Measurements from ENCODE around the gene PCDHA12. TPM values are rescaled to one million over a fixed set of nuclear protein-coding genes. Genes with fewer than 3 reads are reported as not detected.
A peak's percentile ranks its signal among the peaks of the same experiment; 100 is the strongest.
"Not testable (repeated sequence)": the region's sequence is repeated elsewhere in the genome, so short reads cannot be mapped to it uniquely, and the experiment has no call there.

Gene PCDHA12
- total RNA-seq, 1 donor from 2014 or later = 8.8 TPM

DNA sequence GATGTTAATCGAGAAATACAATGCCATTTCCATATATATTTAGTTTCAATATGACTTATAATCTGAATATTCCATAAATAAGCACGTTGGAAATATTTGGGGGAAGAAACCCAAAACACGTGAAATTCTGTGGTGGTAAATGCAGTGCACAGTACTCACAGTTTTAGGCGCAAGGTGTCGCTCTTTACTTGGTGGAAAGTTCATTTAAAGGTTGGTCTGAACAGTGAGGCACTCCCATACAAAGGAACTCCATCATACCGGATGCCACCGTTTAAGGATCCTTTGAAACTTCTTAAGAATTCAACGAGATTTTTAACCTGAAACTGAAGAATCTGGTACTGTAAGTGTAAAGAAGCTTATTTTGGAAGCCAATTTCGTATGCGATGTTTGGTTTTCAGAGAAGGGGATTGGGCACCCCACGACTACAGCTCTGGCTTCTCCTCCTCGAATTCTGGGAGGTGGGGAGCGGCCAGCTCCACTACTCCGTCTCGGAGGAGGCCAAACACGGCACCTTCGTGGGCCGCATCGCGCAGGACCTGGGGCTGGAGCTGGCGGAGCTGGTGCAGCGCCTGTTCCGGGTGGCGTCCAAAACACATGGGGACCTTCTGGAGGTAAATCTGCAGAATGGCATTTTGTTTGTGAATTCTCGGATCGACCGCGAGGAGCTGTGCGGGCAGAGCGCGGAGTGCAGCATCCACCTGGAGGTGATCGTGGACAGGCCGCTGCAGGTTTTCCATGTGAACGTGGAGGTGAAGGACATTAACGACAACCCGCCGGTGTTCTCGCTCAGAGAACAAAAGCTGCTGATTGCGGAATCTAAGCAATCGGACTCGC, 6.2 kb upstream of the PCDHA12 start, which contains the start of gene PCDHA11:
TSS of gene PCDHA11 (plus strand) at position 237 of the 834 bp plus-strand sequence. CDS start at position 384, 147 bp downstream.
- TF ChIP-seq, protein P1, sequence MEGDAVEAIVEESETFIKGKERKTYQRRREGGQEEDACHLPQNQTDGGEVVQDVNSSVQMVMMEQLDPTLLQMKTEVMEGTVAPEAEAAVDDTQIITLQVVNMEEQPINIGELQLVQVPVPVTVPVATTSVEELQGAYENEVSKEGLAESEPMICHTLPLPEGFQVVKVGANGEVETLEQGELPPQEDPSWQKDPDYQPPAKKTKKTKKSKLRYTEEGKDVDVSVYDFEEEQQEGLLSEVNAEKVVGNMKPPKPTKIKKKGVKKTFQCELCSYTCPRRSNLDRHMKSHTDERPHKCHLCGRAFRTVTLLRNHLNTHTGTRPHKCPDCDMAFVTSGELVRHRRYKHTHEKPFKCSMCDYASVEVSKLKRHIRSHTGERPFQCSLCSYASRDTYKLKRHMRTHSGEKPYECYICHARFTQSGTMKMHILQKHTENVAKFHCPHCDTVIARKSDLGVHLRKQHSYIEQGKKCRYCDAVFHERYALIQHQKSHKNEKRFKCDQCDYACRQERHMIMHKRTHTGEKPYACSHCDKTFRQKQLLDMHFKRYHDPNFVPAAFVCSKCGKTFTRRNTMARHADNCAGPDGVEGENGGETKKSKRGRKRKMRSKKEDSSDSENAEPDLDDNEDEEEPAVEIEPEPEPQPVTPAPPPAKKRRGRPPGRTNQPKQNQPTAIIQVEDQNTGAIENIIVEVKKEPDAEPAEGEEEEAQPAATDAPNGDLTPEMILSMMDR (IDR thresholded peaks at IDR 0.05) = peak; percentile 36
- DNase-seq (no peak), ATAC-seq (peak; percentile 68)
- Histone ChIP-seq H3K9me3 (no peaks in the 10 kb centered on the region), H3K36me3 (no peaks in the 10 kb centered on the region), H3K27me3 (no peaks in the 10 kb centered on the region), H3K4me3 (peak within 1 kb of the TSS; percentile 27), H3K27ac (no peak within 1 kb of the TSS), H3K4me1 (no peaks in the 10 kb centered on the region)
- intact Hi-C loops (cut with DNase I) = no loop called here

DNA sequence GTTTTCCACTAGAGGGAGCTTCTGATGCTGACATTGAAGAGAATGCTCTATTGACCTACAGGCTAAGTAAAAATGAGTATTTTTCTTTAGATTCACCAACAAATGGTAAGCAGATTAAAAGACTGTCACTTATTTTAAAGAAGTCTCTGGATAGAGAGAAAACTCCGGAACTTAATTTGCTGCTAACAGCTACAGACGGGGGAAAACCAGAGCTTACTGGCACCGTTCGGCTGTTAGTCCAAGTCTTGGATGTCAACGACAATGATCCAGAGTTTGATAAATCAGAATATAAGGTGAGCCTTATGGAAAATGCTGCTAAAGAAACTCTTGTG, 5.6 kb upstream of the PCDHA12 start:
- Histone ChIP-seq H3K4me1 (no peaks in the 10 kb centered on the region), H3K9me3 (no peaks in the 10 kb centered on the region), H3K27ac (no peak overlapping the region), H3K36me3 (no peaks in the 10 kb centered on the region), H3K27me3 (no peaks in the 10 kb centered on the region), H3K4me3 (no peak overlapping the region)
- intact Hi-C loops (cut with DNase I) = no loop called here
- ATAC-seq (no peak), DNase-seq (no peak)
- TF ChIP-seq, protein P1 (IDR thresholded peaks at IDR 0.05) = no peak

DNA sequence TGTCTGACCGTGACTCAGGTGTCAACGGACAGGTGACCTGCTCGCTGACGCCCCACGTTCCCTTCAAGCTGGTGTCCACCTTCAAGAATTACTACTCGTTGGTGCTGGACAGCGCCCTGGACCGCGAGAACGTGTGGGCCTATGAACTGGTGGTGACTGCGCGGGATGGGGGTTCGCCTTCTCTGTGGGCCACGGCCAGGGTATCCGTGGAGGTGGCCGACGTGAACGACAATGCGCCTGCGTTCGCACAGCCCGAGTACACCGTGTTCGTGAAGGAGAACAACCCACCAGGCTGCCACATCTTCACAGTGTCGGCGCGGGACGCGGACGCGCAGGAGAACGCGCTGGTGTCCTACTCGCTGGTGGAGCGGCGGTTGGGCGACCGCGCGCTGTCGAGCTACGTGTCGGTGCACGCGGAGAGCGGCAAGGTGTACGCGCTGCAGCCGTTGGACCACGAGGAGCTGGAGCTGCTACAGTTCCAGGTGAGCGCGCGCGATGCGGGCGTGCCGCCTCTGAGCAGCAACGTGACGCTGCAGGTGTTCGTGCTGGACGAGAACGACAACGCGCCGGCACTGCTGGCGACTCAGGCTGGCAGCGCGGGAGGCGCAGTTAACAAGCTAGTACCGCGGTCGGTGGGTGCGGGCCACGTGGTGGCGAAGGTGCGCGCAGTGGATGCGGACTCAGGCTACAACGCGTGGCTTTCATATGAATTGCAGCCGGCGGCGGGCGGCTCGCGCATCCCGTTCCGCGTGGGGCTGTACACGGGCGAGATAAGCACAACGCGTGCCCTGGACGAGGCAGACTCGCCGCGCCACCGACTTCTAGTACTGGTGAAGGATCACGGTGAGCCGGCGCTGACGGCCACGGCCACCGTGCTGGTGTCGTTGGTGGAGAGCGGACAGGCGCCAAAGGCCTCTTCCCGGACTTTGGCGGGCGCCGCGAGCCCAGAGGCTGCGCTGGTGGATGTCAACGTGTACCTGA, 4.6 kb upstream of the PCDHA12 start:
- Histone ChIP-seq H3K27ac (no peak overlapping the region), H3K9me3 (no peaks in the 10 kb centered on the region), H3K4me1 (no peaks in the 10 kb centered on the region), H3K36me3 (no peaks in the 10 kb centered on the region), H3K4me3 (no peak overlapping the region), H3K27me3 (peaks cover 4% of the 10 kb centered on the region)
- intact Hi-C loops (cut with DNase I) = loop anchor here (10.0 kb wide), 1 partner anchor 174 kb away; no protein-coding TSS in a partner anchor
- DNase-seq (no peak), ATAC-seq (peak; percentile 17)
- TF ChIP-seq, protein P1 (IDR thresholded peaks at IDR 0.05) = no peak

DNA sequence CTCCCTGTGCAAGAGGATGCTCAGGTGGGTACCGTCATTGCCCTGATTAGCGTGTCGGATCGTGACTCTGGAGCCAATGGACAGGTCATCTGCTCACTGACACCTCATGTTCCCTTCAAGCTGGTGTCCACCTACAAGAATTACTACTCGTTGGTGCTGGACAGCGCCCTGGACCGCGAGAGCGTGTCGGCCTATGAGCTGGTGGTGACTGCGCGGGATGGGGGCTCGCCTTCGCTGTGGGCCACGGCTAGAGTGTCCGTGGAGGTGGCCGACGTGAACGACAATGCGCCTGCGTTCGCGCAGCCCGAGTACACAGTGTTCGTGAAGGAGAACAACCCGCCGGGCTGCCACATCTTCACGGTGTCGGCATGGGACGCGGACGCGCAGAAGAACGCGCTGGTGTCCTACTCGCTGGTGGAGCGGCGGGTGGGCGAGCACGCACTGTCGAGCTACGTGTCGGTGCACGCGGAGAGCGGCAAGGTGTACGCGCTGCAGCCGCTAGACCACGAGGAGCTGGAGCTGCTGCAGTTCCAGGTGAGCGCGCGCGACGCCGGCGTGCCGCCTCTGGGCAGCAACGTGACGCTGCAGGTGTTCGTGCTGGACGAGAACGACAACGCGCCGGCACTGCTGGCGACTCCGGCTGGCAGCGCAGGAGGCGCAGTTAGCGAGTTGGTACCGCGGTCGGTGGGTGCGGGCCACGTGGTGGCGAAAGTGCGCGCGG, 1.6 kb downstream of the PCDHA12 start:
- H3K27ac ChIP-seq, H3K4me3 ChIP-seq, ATAC-seq, H3K4me1 ChIP-seq, H3K36me3 ChIP-seq, DNase-seq, H3K9me3 ChIP-seq: not testable (repeated sequence)
- intact Hi-C loops (cut with DNase I) = loop anchor here (10.0 kb wide), 1 partner anchor 168 kb away; no protein-coding TSS in a partner anchor
- peaks cover 12% of the 10 kb centered on the region for H3K27me3 ChIP-seq

DNA sequence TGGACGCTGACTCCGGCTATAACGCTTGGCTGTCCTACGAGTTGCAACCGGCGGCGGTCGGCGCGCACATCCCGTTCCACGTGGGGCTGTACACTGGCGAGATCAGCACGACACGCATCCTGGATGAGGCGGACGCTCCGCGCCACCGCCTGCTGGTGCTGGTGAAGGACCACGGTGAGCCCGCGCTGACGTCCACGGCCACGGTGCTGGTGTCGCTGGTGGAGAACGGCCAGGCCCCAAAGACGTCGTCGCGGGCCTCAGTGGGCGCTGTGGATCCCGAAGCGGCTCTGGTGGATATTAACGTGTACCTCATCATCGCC, 2.1 kb downstream of the PCDHA12 start:
- Histone ChIP-seq H3K27me3 (peaks cover 12% of the 10 kb centered on the region), H3K4me3 (no peak overlapping the region), H3K4me1 (no peaks in the 10 kb centered on the region), H3K9me3 (no peaks in the 10 kb centered on the region), H3K27ac (no peak overlapping the region), H3K36me3 (no peaks in the 10 kb centered on the region)
- intact Hi-C loops (cut with DNase I) = loop anchor here (10.0 kb wide), 1 partner anchor 168 kb away; no protein-coding TSS in a partner anchor
- ATAC-seq (peak; percentile 40), DNase-seq (no peak)
- TF ChIP-seq, protein P1 (IDR thresholded peaks at IDR 0.05) = no peak

Measured in upper lobe of right lung (tissue), 1 donor.